WTC11 (cell line): ENCODE data around the gene BIRC5. TPM values are rescaled to one million over a fixed set of nuclear protein-coding genes. Genes with fewer than 3 reads are reported as not detected.

Experiments
- ATAC-seq: fragments of 200-7000 bp; cut with Tn5 transposase; 2 replicates; pipeline ENCODE4 v1.10.0; 2021; ENCODE audit warnings: mild to moderate bottlenecking, moderate library complexity
- CTCF ChIA-PET: fragments of 300-600 bp; sonication (Branson Sonifier 250); formaldehyde crosslinking; loops from one replicate; lab custom pipeline; 2021; ENCODE audit warnings: antibody characterized with exemption; lab: Charles Lee
- POLR2A ChIA-PET: fragments of 350-600 bp; sonication (Branson Sonifier 250); formaldehyde crosslinking; loops from one replicate; lab custom pipeline; 2021; ENCODE audit warnings: antibody characterized with exemption; lab: Charles Lee
- DNase-seq: peaks from one replicate; pipeline ENCODE4 v3.0.0; 2021; ENCODE audit warnings: low spot score
- H3K27ac Mint-ChIP-seq: 2 replicates; pipeline ENCODE4 v1.8.0; 2021; ENCODE audit warnings: mixed read lengths
- H3K27me3 Mint-ChIP-seq: 2 replicates; pipeline ENCODE4 v1.8.0; 2021; ENCODE audit warnings: low read depth, mild to moderate bottlenecking, moderate library complexity, mixed read lengths
- H3K36me3 Mint-ChIP-seq: 2 replicates; pipeline ENCODE4 v1.8.0; 2021; ENCODE audit warnings: mixed read lengths
- H3K4me1 Mint-ChIP-seq: 2 replicates; pipeline ENCODE4 v1.8.0; 2022; ENCODE audit warnings: mixed read lengths
- H3K4me3 Mint-ChIP-seq: 2 replicates; pipeline ENCODE4 v1.8.0; 2021; ENCODE audit warnings: mild to moderate bottlenecking, moderate library complexity, mixed read lengths
- H3K9me3 Mint-ChIP-seq: 2 replicates; pipeline ENCODE4 v1.8.0; 2021; ENCODE audit warnings: mixed read lengths
- AFF4 ChIP-seq: sonication (generic); formaldehyde crosslinking; IDR thresholded peaks from 2 replicates; pipeline ENCODE4 v1.8.1; 2023; ENCODE audit warnings: mild to moderate bottlenecking, missing genetic modification reagents, borderline replicate concordance
- CTCF ChIP-seq: fragments of 200-600 bp; IDR thresholded peaks from 2 replicates; pipeline ENCODE4 v1.8.0; 2022; ENCODE audit warnings: antibody characterized with exemption
- E2F1 ChIP-seq: sonication (generic); formaldehyde crosslinking; IDR thresholded peaks from 2 replicates; pipeline ENCODE4 v1.8.0; 2022; ENCODE audit warnings: mild to moderate bottlenecking, missing genetic modification reagents
- E2F5 ChIP-seq: sonication (generic); formaldehyde crosslinking; IDR thresholded peaks from 2 replicates; pipeline ENCODE4 v1.8.1; 2022; ENCODE audit warnings: mild to moderate bottlenecking, moderate library complexity, missing genetic modification reagents
- ETV6 ChIP-seq: sonication (generic); formaldehyde crosslinking; IDR thresholded peaks from 2 replicates; pipeline ENCODE4 v1.8.1; 2022; ENCODE audit warnings: mild to moderate bottlenecking, missing genetic modification reagents
- GRHL2 ChIP-seq: fragments of 250-450 bp; sonication (Bioruptor Pico); IDR thresholded peaks from 2 replicates; pipeline ENCODE4 v1.8.0; 2022; ENCODE audit warnings: mild to moderate bottlenecking, moderate library complexity; ENCODE audit not compliant: insufficient replicate concordance, severe bottlenecking
- JUN ChIP-seq: sonication (generic); formaldehyde crosslinking; IDR thresholded peaks from 2 replicates; pipeline ENCODE4 v1.8.0; 2023; ENCODE audit warnings: mild to moderate bottlenecking, missing genetic modification reagents
- NFATC4 ChIP-seq: fragments of 250-450 bp; sonication (Bioruptor Pico); IDR thresholded peaks from 2 replicates; pipeline ENCODE4 v1.9.0; 2021; ENCODE audit warnings: mild to moderate bottlenecking
- NFYB ChIP-seq: sonication (generic); formaldehyde crosslinking; conservative IDR thresholded peaks from 2 replicates; pipeline ENCODE4 v1.8.0; 2022; ENCODE audit warnings: low read depth, missing genetic modification reagents
- PRDM15 ChIP-seq: sonication (generic); formaldehyde crosslinking; IDR thresholded peaks from 2 replicates; pipeline ENCODE4 v1.8.0; 2022; ENCODE audit warnings: missing genetic modification reagents
- RORB ChIP-seq: fragments of 250-450 bp; sonication (Bioruptor Pico); IDR thresholded peaks from 2 replicates; pipeline ENCODE4 v1.9.0; 2021; ENCODE audit warnings: mild to moderate bottlenecking
- SOX15 ChIP-seq: fragments of 250-450 bp; sonication (Bioruptor Pico); IDR thresholded peaks from 2 replicates; pipeline ENCODE4 v1.9.0; 2021; ENCODE audit warnings: mild to moderate bottlenecking
- TCF7 ChIP-seq: sonication (generic); formaldehyde crosslinking; IDR thresholded peaks from 2 replicates; pipeline ENCODE4 v1.8.0; 2022; ENCODE audit warnings: mild to moderate bottlenecking, low read depth, missing genetic modification reagents, moderate library complexity
- TEAD4 ChIP-seq: sonication (generic); formaldehyde crosslinking; IDR thresholded peaks from 2 replicates; pipeline ENCODE4 v1.8.0; 2022; ENCODE audit warnings: mild to moderate bottlenecking, missing genetic modification reagents
- ZNF423 ChIP-seq: fragments of 250-450 bp; sonication (Bioruptor Pico); IDR thresholded peaks from 2 replicates; pipeline ENCODE4 v2.1.2; 2022; ENCODE audit warnings: mild to moderate bottlenecking, moderate library complexity
- ZNF671 ChIP-seq: fragments of 250-450 bp; sonication (Bioruptor Pico); IDR thresholded peaks from 2 replicates; pipeline ENCODE4 v1.8.0; 2021; ENCODE audit warnings: mild to moderate bottlenecking
- total RNA-seq: library from RNA; stranded (reverse); gene quantifications from 3 replicates; pipeline ENCODE4 v1.2.3, GENCODE V29; 2021

Gene BIRC5
- total RNA-seq, 1 experiment from 2014 or later: 115 TPM

- TF ChIP-seq CTCF: no peak
- peak; percentile 67 for TF ChIP-seq E2F5 (CRISPR knock-in tag)
- TF ChIP-seq JUN (CRISPR knock-in tag): peak; percentile 87
- no peak for TF ChIP-seq NFATC4 (CRISPR knock-in tag)
- TF ChIP-seq TCF7 (CRISPR knock-in tag): 0 out of 2 replicates have a peak, but pooled peaks have one; percentile 28
- TF ChIP-seq AFF4: 0 out of 2 replicates have a peak, but pooled peaks have one; percentile 55
- no peak for TF ChIP-seq GRHL2 (CRISPR knock-in tag)
- peak; percentile 67; the same call in 1 of the 2 replicates for TF ChIP-seq E2F1
- no peak for TF ChIP-seq ZNF423
- TF ChIP-seq NFYB: no peak; the same call in 1 of the 2 replicates
- TF ChIP-seq RORB (CRISPR knock-in tag): no peak
- TF ChIP-seq SOX15 (CRISPR knock-in tag): no peak
- peak; percentile 73; the same call in 1 of the 2 replicates for TF ChIP-seq TEAD4 (CRISPR knock-in tag)
- TF ChIP-seq, all 79 proteins: peak for 34
Measured at GRCh38 chr17:78253946-78254672, 40.1 kb downstream of the BIRC5 start (continued).

- DNase-seq (no peak), ATAC-seq (no peak)
- Mint-ChIP-seq H3K36me3 (no peaks in the 10 kb centered on the region), H3K27ac (no peak overlapping the region), H3K4me1 (peaks cover 28% of the 10 kb centered on the region), H3K27me3 (no peaks in the 10 kb centered on the region), H3K4me3 (peak overlapping the region; percentile 74), H3K9me3 (no peaks in the 10 kb centered on the region)
- CTCF ChIA-PET: interaction anchor here (0.9 to 4.1 kb wide), 9 partner anchors 14 to 167 kb away, joined by 3 to 17 read pairs (median 3); partner anchors contain the start of gene BIRC5
- POLR2A ChIA-PET: interaction anchor here (0.7 to 1.0 kb wide), 2 partner anchors 43 to 297 kb away, joined by 3 to 4 read pairs; partner anchors contain the start of gene TNRC6C
- TF ChIP-seq ZNF671 (CRISPR knock-in tag) (no peak), ETV6 (CRISPR knock-in tag) (no peak), PRDM15 (CRISPR knock-in tag) (no peak)
Measured at GRCh38 chr17:78255029-78255656, 41.1 kb downstream of the BIRC5 start.
